HL-60/S4 treated with retinoic acid at 250 ng/mL for 4 days and 3 days (cell line): ENCODE results near the gene TRIM37.
"Not testable (repeated sequence)": the region's sequence is repeated elsewhere in the genome, so short reads cannot be mapped to it uniquely, and the experiment has no call there.

Experiments used
- in situ Hi-C: fragments of 300-500 bp; cut with MboI; formaldehyde crosslinking; loops from 2 replicates; pipeline ENCODE4 v1.7.0; 2022; ENCODE audit warnings: low sequenced_read_pairs

Gene TRIM37, protein sequence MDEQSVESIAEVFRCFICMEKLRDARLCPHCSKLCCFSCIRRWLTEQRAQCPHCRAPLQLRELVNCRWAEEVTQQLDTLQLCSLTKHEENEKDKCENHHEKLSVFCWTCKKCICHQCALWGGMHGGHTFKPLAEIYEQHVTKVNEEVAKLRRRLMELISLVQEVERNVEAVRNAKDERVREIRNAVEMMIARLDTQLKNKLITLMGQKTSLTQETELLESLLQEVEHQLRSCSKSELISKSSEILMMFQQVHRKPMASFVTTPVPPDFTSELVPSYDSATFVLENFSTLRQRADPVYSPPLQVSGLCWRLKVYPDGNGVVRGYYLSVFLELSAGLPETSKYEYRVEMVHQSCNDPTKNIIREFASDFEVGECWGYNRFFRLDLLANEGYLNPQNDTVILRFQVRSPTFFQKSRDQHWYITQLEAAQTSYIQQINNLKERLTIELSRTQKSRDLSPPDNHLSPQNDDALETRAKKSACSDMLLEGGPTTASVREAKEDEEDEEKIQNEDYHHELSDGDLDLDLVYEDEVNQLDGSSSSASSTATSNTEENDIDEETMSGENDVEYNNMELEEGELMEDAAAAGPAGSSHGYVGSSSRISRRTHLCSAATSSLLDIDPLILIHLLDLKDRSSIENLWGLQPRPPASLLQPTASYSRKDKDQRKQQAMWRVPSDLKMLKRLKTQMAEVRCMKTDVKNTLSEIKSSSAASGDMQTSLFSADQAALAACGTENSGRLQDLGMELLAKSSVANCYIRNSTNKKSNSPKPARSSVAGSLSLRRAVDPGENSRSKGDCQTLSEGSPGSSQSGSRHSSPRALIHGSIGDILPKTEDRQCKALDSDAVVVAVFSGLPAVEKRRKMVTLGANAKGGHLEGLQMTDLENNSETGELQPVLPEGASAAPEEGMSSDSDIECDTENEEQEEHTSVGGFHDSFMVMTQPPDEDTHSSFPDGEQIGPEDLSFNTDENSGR

GRCh38 chr17:59106463-59107305, at the start of gene TRIM37:
Gene TRIM37, minus strand, starts transcription at chr17:59106880. Its CDS starts 419 bp downstream, at chr17:59106461.
- in situ Hi-C loops: no loop called here

GRCh38 chr17:59155439-59156177, 48.9 kb upstream of the TRIM37 start, which contains the start of gene PRR11:
Gene PRR11, plus strand, starts transcription at chr17:59155746. Its CDS starts 14,007 bp downstream, at chr17:59169753.
- in situ Hi-C loops: no loop called here

DNA sequence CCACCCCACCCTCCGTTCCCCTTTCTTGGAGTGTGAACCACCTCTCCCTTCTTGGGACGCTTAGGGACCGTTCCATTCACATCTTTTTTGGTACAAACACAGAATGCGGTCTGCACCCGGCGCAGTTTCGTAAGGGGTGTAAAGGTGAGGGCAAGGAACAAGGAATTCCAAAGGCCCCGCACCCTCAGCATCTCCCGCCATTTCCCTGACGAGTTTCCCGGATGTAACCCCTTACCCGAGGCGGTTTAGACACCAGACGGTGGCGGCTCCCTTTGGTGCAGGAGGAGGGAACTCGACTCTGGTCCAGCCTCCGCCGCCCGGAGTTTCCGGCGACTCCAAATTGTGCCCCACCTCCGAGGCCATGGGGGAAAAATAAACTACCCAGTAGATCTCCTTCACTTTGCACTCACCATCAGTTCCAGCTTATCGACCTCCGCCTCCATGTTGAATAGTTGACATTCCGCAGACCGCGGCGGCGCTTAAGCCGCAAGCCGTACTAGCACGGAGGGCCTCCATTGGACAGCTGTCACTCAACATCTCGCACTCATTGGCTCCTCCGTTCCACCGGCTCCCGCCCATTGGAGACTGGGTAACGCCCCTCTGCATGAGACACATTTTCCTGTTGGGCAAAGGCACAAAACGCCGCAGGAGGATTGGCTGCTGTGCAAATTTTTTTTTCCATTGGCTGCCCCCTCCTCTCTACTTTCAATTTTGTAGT, 48.2 kb upstream of the TRIM37 start, which contains the start of gene SKA2:
Gene SKA2, minus strand, starts transcription at position 466 of the 718 bp plus-strand sequence. Its CDS starts 23 bp downstream, at position 443.
- in situ Hi-C loops: no loop called here

- in situ Hi-C loops: no loop called here
Observed at GRCh38 chr17:59154292-59154720, 47.6 kb upstream of the TRIM37 start.

- in situ Hi-C loops: no loop called here
Observed at GRCh38 chr17:59152925-59153324, 46.2 kb upstream of the TRIM37 start.

DNA sequence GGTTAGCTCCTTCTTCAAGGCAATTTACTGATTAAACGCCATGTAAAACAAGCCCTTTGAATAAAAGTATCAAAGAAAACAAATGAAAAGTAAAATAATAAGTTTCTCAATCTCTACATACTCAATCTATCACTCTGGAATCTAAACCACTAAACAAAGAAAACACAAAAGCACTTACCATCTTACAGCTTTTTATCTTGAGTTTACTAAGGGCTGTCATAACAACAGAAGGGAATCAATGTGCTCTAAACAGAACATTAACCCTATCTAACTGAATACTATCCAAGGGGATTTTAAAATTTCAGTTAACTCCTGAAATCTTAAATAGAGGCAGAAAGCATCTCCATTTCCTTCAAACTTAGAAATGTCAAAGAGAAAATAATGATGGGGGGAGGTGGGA, 44.9 kb upstream of the TRIM37 start:
- in situ Hi-C loops: no loop called here

- in situ Hi-C loops: no loop called here
Observed at GRCh38 chr17:59151006-59151405, 44.3 kb upstream of the TRIM37 start.

- in situ Hi-C loops: no loop called here
Observed at GRCh38 chr17:59149841-59150511, 43.3 kb upstream of the TRIM37 start.

DNA sequence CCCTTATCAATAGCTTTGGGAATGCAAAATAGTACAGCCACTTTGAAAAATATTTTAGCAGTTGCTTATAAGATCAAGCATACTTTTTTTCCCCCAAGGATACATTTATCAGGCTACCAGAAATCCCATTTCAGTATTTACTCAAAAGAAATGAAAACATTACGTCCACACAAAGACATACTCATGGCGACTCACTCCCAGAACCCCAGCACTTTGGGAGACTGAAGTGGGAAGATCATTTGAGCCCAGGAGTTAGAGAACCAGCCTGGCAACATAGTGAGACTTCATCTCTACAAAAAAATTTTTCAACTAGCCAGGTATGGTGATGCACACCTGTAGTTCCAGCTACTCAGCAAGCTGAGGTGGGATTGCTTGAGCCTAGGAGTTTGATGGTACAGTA, 42.4 kb upstream of the TRIM37 start:
- in situ Hi-C loops: no loop called here

DNA sequence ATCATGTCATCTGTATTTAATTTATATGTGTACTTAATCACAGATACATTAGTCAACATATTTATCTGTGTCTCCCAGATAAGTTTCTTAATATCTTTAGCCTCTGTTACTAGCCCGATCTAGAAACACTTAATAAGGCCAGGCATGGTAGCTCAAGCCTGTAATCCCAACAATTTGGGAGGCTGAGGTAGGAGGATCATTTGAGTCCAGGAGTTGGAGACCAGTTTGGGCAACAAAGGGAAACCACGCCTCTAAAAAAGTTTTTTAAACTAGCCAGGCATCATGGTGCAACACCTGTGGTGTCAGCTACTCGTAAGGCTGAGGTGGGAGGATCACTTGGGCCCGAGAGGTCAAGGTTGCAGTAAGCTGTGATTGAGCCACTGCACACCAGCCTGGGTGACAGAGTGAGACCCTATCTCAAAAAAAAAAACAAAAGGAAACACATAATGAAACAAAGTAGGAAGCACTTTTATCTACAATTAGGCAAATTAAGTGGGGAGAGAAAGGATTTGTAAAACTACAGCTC, 39.0 kb upstream of the TRIM37 start:
- in situ Hi-C loops: no loop called here

GRCh38 chr17:59141860-59142259, 35.2 kb upstream of the TRIM37 start:
- in situ Hi-C loops: no loop called here

DNA sequence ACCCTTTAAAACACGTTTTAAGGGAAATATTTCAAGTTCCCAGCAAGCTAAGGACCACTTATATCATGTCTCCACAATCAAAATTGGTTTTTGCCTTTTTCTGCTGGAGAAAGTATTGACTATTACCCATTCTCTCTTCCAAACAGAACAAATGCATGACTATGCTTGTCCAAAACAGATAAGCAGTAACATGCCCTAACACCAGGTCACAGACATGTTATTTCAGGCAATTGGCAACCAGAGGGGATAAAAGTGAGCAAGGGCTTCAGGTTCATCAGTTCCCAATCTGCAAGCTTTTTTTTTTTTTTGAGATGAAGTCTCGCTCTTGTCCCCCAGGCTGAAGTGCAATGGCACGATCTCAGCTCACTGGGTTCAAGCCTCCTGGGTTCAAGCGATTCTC, 33.3 kb upstream of the TRIM37 start:
- in situ Hi-C loops: no loop called here

GRCh38 chr17:59138339-59138738, 31.7 kb upstream of the TRIM37 start:
- in situ Hi-C loops: not testable (repeated sequence)

DNA sequence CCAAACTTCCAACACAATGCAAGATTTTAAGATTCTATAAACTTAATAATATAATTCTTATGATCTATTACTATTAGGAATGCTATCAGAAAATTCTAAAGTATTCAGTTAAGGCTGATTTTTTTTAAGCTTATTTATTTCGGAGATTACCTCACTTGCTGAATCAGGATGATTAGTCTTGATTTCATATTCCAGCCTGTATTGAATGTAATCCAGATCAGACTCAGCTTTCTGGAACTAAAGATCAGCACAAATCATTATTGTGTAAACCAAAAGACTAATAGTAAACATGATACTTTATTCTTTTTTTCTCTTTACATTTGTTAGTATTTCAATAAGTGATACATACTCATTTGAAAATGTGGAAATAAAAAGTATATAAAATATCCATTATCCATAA, 24.5 kb upstream of the TRIM37 start:
- in situ Hi-C loops: no loop called here

DNA sequence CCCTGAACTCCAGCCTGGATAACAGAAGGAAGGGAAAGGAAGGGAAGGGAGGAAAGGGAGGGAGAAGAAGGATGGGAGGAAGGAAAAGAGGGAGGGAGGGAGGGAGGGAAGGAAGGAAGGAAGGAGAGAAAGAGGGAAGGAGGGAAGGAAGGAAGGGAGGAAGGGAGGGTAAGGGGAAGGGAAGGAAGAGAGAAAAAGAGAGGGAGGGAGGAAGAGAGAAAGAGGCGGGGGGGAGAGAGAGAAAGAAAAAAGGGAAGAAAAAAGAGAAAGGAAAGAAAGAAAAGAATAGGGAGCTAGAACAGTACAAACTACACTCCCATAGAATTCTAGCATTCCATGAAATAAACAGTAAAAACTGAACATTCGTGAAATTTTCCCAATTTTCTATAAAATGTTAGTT, 23.1 kb upstream of the TRIM37 start:
- in situ Hi-C loops: no loop called here

GRCh38 chr17:59126809-59127417, 20.2 kb upstream of the TRIM37 start:
- in situ Hi-C loops: no loop called here

DNA sequence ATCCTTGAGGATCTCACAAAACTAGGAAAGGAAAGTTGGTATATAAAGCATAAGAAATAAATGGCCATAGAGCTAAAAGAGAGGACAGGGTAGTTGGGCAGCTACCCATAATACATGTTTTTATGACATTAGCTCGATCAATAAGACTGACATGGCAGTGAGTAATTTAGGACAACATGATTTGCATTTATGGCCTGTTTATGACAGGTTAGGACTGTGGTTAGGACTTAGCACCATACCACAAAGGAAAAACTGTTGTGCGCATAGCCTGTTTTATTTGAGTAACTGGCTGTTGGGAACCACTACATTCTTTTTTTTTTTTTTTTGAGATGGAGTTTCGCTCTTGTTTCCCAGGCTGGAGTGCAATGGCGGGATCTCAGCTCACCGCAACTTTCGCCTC, 18.0 kb upstream of the TRIM37 start:
- in situ Hi-C loops: no loop called here

- in situ Hi-C loops: no loop called here
Observed at GRCh38 chr17:59121901-59122480, 15.3 kb upstream of the TRIM37 start.
